ENCODE results near the gene ATP6V0E1.
"Not testable (repeated sequence)": the region's sequence is repeated elsewhere in the genome, so short reads cannot be mapped to it uniquely, and the experiment has no call there.

Gene ATP6V0E1

GRCh38 chr5:173057062-173057924 is 73.7 kb downstream of the ATP6V0E1 start:
- DNase-seq: peak; percentile 94 to 99 (median 98)
- Histone ChIP-seq H3K4me1 (ENCODE audit: control insufficient read depth, insufficient read depth, low read length, poor library complexity, severe bottlenecking) (peaks cover 11% of the 10 kb centered on the region), H3K4me3 (ENCODE audit: insufficient read depth, low read depth, low read length, poor library complexity, severe bottlenecking) (peak overlapping the region; percentile 96), H3K36me3 (ENCODE audit: control insufficient read depth, insufficient read depth, low read length) (no peaks in the 10 kb centered on the region), H3K27ac (ENCODE audit: insufficient read depth, low read length, poor library complexity, severe bottlenecking) (peak overlapping the region; percentile 97), H3K9me3 (ENCODE audit: control insufficient read depth, low read length) (no peaks in the 10 kb centered on the region), H3K27me3 (replicated peaks; ENCODE audit: control insufficient read depth, insufficient read depth, low read length, poor library complexity, severe bottlenecking) (no peaks in the 10 kb centered on the region)

DNA sequence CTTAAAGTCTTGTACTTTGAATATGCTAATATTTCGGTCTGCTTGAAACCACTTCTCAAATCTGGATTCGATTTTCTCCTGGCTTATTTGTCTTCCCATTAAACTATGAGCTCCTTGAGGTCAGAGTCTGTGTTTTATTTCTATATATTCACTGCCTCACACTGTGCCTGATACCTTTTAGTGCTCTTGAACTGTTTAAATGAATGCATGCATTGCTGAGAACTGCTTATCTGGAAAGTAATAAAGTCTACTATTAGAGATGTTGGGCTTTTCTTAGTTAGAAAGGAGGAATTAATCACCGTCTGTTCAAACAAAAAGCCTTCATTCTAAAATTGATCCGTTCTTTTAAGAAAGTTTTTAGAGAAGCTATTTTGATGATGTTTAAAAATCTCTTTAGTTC is 78.6 kb downstream of the ATP6V0E1 start:
- no peaks in the 10 kb centered on the region for H3K36me3 ChIP-seq (ENCODE audit: control insufficient read depth, insufficient read depth, low read length)
- no peak for DNase-seq
- no peaks in the 10 kb centered on the region for H3K27me3 ChIP-seq (replicated peaks; ENCODE audit: control insufficient read depth, insufficient read depth, low read length, poor library complexity, severe bottlenecking)
- H3K27ac ChIP-seq (ENCODE audit: insufficient read depth, low read length, poor library complexity, severe bottlenecking): no peak overlapping the region
- H3K9me3 ChIP-seq (ENCODE audit: control insufficient read depth, low read length): no peaks in the 10 kb centered on the region
- H3K4me1 ChIP-seq (ENCODE audit: control insufficient read depth, insufficient read depth, low read length, poor library complexity, severe bottlenecking): peaks cover 28% of the 10 kb centered on the region
- no peak overlapping the region for H3K4me3 ChIP-seq (ENCODE audit: insufficient read depth, low read depth, low read length, poor library complexity, severe bottlenecking)

- Histone ChIP-seq H3K9me3 (ENCODE audit: control insufficient read depth, low read length) (no peaks in the 10 kb centered on the region), H3K27me3 (replicated peaks; ENCODE audit: control insufficient read depth, insufficient read depth, low read length, poor library complexity, severe bottlenecking) (no peaks in the 10 kb centered on the region), H3K36me3 (ENCODE audit: control insufficient read depth, insufficient read depth, low read length) (no peaks in the 10 kb centered on the region), H3K4me3 (ENCODE audit: insufficient read depth, low read depth, low read length, poor library complexity, severe bottlenecking) (no peak overlapping the region), H3K4me1 (ENCODE audit: control insufficient read depth, insufficient read depth, low read length, poor library complexity, severe bottlenecking) (peaks cover 18% of the 10 kb centered on the region), H3K27ac (ENCODE audit: insufficient read depth, low read length, poor library complexity, severe bottlenecking) (no peak overlapping the region)
- no peak for DNase-seq
Observed at GRCh38 chr5:173065155-173065554, 81.6 kb downstream of the ATP6V0E1 start.

- Histone ChIP-seq H3K27me3 (replicated peaks; ENCODE audit: control insufficient read depth, insufficient read depth, low read length, poor library complexity, severe bottlenecking) (no peaks in the 10 kb centered on the region), H3K4me1 (ENCODE audit: control insufficient read depth, insufficient read depth, low read length, poor library complexity, severe bottlenecking) (peaks cover 18% of the 10 kb centered on the region), H3K27ac (ENCODE audit: insufficient read depth, low read length, poor library complexity, severe bottlenecking) (no peak overlapping the region), H3K9me3 (ENCODE audit: control insufficient read depth, low read length) (no peaks in the 10 kb centered on the region), H3K4me3 (ENCODE audit: insufficient read depth, low read depth, low read length, poor library complexity, severe bottlenecking) (no peak overlapping the region), H3K36me3 (ENCODE audit: control insufficient read depth, insufficient read depth, low read length) (no peaks in the 10 kb centered on the region)
- DNase-seq: no peak
Observed at GRCh38 chr5:173069671-173070070, 86.1 kb downstream of the ATP6V0E1 start.

GRCh38 chr5:173075137-173075843 is 91.7 kb downstream of the ATP6V0E1 start:
- no peak for DNase-seq
- no peaks in the 10 kb centered on the region for H3K27me3 ChIP-seq (replicated peaks; ENCODE audit: control insufficient read depth, insufficient read depth, low read length, poor library complexity, severe bottlenecking)
- no peaks in the 10 kb centered on the region for H3K36me3 ChIP-seq (ENCODE audit: control insufficient read depth, insufficient read depth, low read length)
- H3K9me3 ChIP-seq (ENCODE audit: control insufficient read depth, low read length): no peaks in the 10 kb centered on the region
- H3K4me3 ChIP-seq (ENCODE audit: insufficient read depth, low read depth, low read length, poor library complexity, severe bottlenecking): no peak overlapping the region
- H3K27ac ChIP-seq (ENCODE audit: insufficient read depth, low read length, poor library complexity, severe bottlenecking): no peak overlapping the region
- no peaks in the 10 kb centered on the region for H3K4me1 ChIP-seq (ENCODE audit: control insufficient read depth, insufficient read depth, low read length, poor library complexity, severe bottlenecking)

- DNase-seq: no peak
- H3K4me3 ChIP-seq (ENCODE audit: insufficient read depth, low read depth, low read length, poor library complexity, severe bottlenecking): no peak overlapping the region
Observed at GRCh38 chr5:173075970-173076369, 92.4 kb downstream of the ATP6V0E1 start.

GRCh38 chr5:173076471-173076870 is 92.9 kb downstream of the ATP6V0E1 start:
- H3K36me3 ChIP-seq (ENCODE audit: control insufficient read depth, insufficient read depth, low read length); H3K27me3 ChIP-seq (replicated peaks; ENCODE audit: control insufficient read depth, insufficient read depth, low read length, poor library complexity, severe bottlenecking); DNase-seq: not testable (repeated sequence)

More at GRCh38 chr5:173075970-173076369, 92.4 kb downstream of the ATP6V0E1 start:
- H3K27ac ChIP-seq (ENCODE audit: insufficient read depth, low read length, poor library complexity, severe bottlenecking): no peak overlapping the region
- H3K27me3 ChIP-seq (replicated peaks; ENCODE audit: control insufficient read depth, insufficient read depth, low read length, poor library complexity, severe bottlenecking): no peaks in the 10 kb centered on the region
- no peaks in the 10 kb centered on the region for H3K4me1 ChIP-seq (ENCODE audit: control insufficient read depth, insufficient read depth, low read length, poor library complexity, severe bottlenecking)
- peaks cover 5% of the 10 kb centered on the region for H3K36me3 ChIP-seq (ENCODE audit: control insufficient read depth, insufficient read depth, low read length)
- no peaks in the 10 kb centered on the region for H3K9me3 ChIP-seq (ENCODE audit: control insufficient read depth, low read length)

GRCh38 chr5:173078878-173079277 is 95.3 kb downstream of the ATP6V0E1 start:
- no peak overlapping the region for H3K27ac ChIP-seq (ENCODE audit: insufficient read depth, low read length, poor library complexity, severe bottlenecking)
- H3K36me3 ChIP-seq (ENCODE audit: control insufficient read depth, insufficient read depth, low read length): peaks cover 18% of the 10 kb centered on the region
- no peaks in the 10 kb centered on the region for H3K9me3 ChIP-seq (ENCODE audit: control insufficient read depth, low read length)
- no peaks in the 10 kb centered on the region for H3K27me3 ChIP-seq (replicated peaks; ENCODE audit: control insufficient read depth, insufficient read depth, low read length, poor library complexity, severe bottlenecking)
- DNase-seq: no peak
- H3K4me1 ChIP-seq (ENCODE audit: control insufficient read depth, insufficient read depth, low read length, poor library complexity, severe bottlenecking): no peaks in the 10 kb centered on the region
- no peak overlapping the region for H3K4me3 ChIP-seq (ENCODE audit: insufficient read depth, low read depth, low read length, poor library complexity, severe bottlenecking)

More at GRCh38 chr5:173076471-173076870, 92.9 kb downstream of the ATP6V0E1 start:
- H3K4me3 ChIP-seq (ENCODE audit: insufficient read depth, low read depth, low read length, poor library complexity, severe bottlenecking); H3K27ac ChIP-seq (ENCODE audit: insufficient read depth, low read length, poor library complexity, severe bottlenecking); H3K9me3 ChIP-seq (ENCODE audit: control insufficient read depth, low read length); H3K4me1 ChIP-seq (ENCODE audit: control insufficient read depth, insufficient read depth, low read length, poor library complexity, severe bottlenecking): not testable (repeated sequence)
